Dermis microvascular lymphatic vessel endothelial cell (primary cell): ENCODE data around the gene KLHL36. TPM values are rescaled to one million over a fixed set of nuclear protein-coding genes. Genes with fewer than 3 reads are reported as not detected.
"Not testable (repeated sequence)": the region's sequence is repeated elsewhere in the genome, so short reads cannot be mapped to it uniquely, and the experiment has no call there.

Experiments
- DNase-seq, 2 donors: peaks; one replicate each; pipeline versions ENCODE4 v3.0.0 to v3.0.0-alpha.2; 2010; ENCODE audit warnings: low read depth in 2 of 2
- total RNA-seq: library from RNA; depleted of rRNA; stranded (reverse); fragments of >200 nt; gene quantifications from 2 replicates; pipeline ENCODE4 v1.2.1, GENCODE V29; 2014

Gene KLHL36
- total RNA-seq, 1 donor from 2014 or later, result 49.6 TPM

GRCh38 chr16:84690088-84690819 is 41.9 kb downstream of the KLHL36 start:
- no peak for DNase-seq

GRCh38 chr16:84692451-84693214 is 44.3 kb downstream of the KLHL36 start:
- peak in 1 of 2 donors; percentile 56 for DNase-seq

GRCh38 chr16:84693869-84694268 is 45.6 kb downstream of the KLHL36 start:
- DNase-seq, result not testable (repeated sequence)

GRCh38 chr16:84694980-84695379 is 46.7 kb downstream of the KLHL36 start:
- DNase-seq, result no peak

GRCh38 chr16:84699147-84699711 is 50.9 kb downstream of the KLHL36 start:
- peak in 1 of 2 donors; percentile 17 for DNase-seq

- DNase-seq, result peak; percentile 49 to 81
Observed at GRCh38 chr16:84699712-84700445, 51.6 kb downstream of the KLHL36 start, which contains the start of gene USP10. Gene USP10, plus strand, starts transcription at chr16:84700000. Its CDS starts 91 bp downstream, at chr16:84700091.

- peak in 1 of 2 donors; percentile 39 for DNase-seq
Observed at GRCh38 chr16:84700446-84701300, 52.4 kb downstream of the KLHL36 start.

GRCh38 chr16:84703681-84704080 is 55.4 kb downstream of the KLHL36 start:
- DNase-seq, result no peak

- DNase-seq, result peak in 1 of 2 donors; percentile 40
Observed at GRCh38 chr16:84704253-84704652, 55.9 kb downstream of the KLHL36 start.

- DNase-seq, result no peak
Observed at GRCh38 chr16:84706856-84707255, 58.5 kb downstream of the KLHL36 start.

GRCh38 chr16:84709609-84710008 is 61.3 kb downstream of the KLHL36 start:
- no peak for DNase-seq

- DNase-seq, result no peak
Observed at GRCh38 chr16:84710686-84711085, 62.4 kb downstream of the KLHL36 start.

Other genes with a start within 250 kb of the KLHL36 start
- 10.8 and 12.4 TPM in 2 replicates for gene MEAK7, start 143.9 kb upstream of the KLHL36 start, total RNA-seq
- gene COTL1, start 30.4 kb upstream of the KLHL36 start, total RNA-seq, result 152 and 176 TPM in 2 replicates
- 36.6 and 52.1 TPM in 2 replicates for gene USP10, start 51.5 kb downstream of the KLHL36 start, total RNA-seq
- gene CRISPLD2, start 171.5 kb downstream of the KLHL36 start, total RNA-seq, result under 0.01 and 0.13 TPM in 2 replicates